Measurements from ENCODE around the gene MAP1LC3B. TPM values are rescaled to one million over a fixed set of nuclear protein-coding genes. Genes with fewer than 3 reads are reported as not detected.
A peak's percentile ranks its signal among the peaks of the same experiment; 100 is the strongest.

The MAP1LC3B gene
- total RNA-seq, 1 donor from 2014 or later = 125 TPM

DNA sequence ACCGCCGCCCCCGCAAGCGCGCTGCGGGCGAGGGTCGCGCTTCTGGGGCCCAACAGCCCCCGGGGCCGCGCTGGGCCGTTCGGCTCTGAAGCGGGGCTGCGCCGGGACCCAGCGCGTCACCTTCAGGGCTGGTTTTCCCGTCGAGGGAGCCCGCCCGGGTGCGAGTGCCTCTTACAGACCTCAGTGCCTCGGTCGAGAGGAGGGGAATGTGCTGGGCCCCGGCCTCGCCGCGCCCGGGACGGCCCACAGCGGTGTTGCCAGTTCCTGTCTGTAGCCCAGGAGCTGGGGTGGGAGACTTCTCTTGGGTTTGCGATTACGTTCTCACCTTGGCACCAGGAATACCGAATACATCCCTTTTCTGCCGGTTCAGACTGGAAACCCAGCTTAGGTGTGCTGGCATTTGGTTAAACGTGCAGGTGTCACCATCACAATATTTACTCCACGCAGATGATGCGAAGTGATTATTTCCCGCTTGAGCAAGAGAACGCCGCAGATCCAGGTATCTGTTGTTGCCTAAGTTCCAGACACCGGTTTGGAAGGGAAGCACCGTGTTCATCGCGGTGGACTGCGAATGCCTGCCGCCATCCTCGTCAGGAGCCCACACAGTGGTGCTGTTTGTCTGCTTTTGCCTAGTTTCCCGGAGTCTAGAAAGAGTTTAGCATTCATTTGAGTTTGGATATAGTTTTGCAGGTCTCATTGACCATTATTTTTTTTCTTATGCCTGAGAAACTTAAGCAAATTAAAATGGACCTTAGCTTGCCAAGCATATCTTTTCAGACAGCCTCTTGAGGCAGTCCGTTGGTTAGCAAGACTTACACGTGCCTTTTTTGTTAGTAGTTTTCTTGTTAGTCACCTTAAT, 914 bp downstream of the MAP1LC3B start:
- DNase-seq (ENCODE audit: missing footprints) (no peak), ATAC-seq (no peak)
- intact Hi-C loops (cut with DNase I) = loop anchor here (2.0 to 5.0 kb wide), 3 partner anchors 68 to 374 kb away; partner anchors contain the start of genes C16orf95 and KLHDC4

DNA sequence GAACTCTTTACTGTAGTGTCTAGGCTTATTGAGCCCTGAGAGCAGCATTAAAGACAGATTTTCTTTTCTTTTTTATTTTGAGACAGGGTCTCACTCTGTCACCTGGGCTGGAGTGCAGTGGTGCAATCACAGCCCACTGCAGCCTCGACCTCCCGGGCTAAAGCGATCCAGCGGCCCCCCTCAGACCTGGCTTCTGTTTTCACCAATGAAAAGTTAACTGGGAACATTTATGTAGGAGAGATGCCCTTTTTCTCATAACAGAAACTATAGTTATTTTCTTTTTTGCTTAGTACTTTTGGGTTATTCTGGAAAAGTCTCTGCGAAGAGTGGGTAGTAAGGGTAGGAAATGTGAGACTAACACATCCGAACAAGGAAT, 1.5 kb downstream of the MAP1LC3B start:
- ATAC-seq = no peak
- intact Hi-C loops (cut with DNase I) = loop anchor here (2.0 to 5.0 kb wide), 3 partner anchors 69 to 374 kb away; partner anchors contain the start of genes C16orf95 and KLHDC4
- DNase-seq (ENCODE audit: missing footprints) = no peak

DNA sequence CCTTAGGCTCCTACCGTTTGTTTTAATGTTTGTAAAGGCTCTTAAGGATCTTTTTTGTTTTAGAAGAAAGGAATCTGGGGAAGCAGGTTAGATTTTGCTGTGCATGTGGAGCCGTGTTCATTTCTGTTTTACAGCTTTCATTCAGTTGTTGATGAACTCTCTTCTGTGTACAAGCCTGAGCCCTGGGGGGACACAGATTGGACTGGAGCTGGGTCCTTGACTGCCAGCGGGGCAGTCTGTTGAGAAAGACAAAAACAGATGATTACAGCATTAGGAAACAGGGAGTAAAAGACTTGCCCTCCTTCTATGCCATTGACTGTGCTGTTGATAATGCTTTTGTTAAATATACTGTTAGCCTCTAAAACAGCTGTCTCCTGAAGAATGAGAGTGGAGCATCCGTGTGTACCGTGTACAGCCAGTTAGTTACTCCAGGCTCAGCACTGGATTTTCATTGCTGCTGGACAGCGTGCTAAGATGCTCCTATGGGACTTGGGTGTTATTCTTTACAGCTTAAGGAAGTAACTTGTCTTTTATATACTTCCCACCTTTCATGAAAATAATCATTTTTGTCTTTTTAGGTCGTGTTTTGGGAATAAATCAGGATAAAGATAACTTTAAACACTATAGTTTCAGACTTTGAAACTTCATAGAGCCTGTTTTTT, 3.2 kb downstream of the MAP1LC3B start:
- ATAC-seq (no peak), DNase-seq (ENCODE audit: missing footprints) (no peak)
- intact Hi-C loops (cut with DNase I) = no loop called here

DNA sequence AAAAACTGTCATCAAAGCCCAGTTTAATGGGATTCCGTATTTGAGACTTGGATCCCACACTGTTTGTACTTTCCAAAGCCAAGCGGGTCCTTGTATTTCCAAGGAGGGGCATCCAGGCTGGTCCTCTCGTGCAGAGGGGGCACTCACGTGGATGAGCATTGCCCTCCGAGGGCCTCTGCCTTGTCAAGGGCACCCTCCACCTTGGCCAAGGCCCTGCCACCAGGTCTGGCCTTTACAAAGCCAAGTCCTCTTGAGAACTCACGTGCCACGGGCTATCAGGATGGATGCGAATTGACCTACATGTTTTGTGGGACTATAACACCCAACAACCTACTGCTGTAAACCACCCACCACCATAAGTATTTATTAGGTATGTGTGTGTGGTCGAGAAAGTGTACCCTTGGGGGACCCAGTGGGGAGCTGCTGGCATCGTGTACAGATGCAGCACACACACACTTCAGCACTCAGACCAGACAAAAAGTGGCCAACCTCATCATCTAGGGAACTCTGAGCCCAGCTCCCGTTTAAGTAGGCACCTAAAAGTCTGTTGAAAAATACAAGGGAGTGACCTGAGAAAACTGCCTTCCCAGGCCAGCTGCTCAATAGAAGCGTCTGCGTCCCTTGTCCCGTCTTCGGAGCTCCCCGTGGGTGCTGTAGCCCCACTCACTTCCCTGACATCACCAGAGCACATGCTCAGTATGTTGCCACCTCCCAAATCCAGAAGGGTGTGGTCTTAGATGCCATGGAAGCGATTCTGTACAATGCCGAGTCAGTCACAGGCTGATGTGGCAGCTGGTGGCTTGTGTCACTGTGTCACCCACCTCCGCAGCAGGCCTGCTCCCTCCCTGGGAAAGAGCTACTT, 12.9 kb downstream of the MAP1LC3B start:
- intact Hi-C loops (cut with DNase I) = no loop called here
- DNase-seq (ENCODE audit: missing footprints) = no peak
- peak; percentile 27 for ATAC-seq

DNA sequence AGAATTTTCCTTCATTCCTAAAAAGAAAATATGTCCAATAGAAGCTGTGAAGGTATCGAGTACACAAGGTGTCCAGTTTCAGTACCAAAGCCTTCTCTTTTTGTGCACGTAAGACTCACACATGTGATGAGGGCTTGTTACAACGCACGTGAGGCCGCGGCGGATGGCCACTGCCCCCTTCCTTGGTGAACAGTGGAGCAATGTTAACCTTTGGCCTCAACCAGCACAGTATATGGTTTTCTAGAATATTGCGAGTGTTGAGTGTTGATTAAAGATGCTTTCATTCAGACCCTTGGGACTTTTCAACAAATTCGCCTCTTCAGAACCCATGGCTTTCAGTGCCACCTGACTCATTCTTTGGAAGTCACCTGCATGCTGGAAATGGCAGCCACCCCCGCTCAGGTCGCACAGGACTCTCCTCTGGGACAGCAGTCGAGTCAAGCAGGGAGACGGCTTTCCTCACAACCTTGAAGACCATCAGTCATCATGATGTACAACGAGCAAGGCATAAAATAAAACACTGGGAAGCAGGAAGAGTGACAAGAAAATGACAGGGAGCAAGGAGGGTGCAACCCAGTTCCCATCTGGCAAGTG, 14.5 kb downstream of the MAP1LC3B start:
- ATAC-seq (no peak), DNase-seq (ENCODE audit: missing footprints) (no peak)
- intact Hi-C loops (cut with DNase I) = no loop called here

DNA sequence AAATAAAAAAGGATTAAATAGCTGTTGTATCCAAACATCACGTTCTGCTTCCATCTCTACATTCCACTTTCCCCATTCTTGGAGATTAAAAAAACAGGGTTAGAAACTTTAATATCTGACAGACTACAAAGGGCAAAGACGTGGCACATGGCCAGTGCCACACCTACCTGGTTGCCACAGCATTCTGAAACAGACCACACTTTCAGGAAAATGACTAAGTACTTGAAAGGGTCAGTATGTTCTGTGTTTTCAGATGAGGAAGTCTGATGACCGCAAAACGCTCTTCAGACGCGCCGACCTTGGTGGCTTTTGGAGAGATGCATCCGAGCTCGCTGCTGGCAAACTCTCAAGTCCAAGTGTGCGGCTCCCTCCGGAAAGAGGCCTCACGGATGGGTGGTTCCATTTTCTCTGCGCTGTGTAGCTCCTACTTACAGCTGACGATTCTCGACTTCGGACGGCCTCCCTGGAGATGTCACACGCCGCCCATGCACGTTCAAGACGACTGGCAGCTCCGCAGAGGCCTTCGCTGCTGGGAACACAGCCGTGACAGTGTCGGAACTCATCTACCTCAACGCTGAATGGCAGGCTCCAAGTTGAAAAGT, 15.5 kb downstream of the MAP1LC3B start:
- DNase-seq (ENCODE audit: missing footprints) (no peak), ATAC-seq (peak; percentile 20)
- intact Hi-C loops (cut with DNase I) = no loop called here

DNA sequence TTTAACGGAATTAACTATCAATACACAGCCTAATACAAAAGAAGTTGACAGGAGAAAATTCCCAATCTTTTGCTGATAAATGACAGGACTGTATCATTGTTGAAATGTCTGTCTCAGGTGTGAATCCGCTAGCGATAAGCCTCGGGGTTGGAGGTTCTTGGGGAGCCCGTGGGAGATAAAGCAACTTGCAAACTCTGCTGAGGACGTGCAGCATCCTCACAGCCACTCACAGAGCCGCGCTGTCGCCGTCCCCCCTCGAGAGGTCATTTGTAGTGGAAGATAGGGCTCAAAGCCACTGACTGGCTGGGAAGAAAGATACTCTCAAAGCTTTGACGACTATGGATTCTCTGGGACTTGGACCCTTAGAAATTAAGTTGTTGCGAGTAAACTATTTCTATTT, 17.0 kb downstream of the MAP1LC3B start:
- no peak for DNase-seq (ENCODE audit: missing footprints)
- ATAC-seq = no peak
- intact Hi-C loops (cut with DNase I) = no loop called here

DNA sequence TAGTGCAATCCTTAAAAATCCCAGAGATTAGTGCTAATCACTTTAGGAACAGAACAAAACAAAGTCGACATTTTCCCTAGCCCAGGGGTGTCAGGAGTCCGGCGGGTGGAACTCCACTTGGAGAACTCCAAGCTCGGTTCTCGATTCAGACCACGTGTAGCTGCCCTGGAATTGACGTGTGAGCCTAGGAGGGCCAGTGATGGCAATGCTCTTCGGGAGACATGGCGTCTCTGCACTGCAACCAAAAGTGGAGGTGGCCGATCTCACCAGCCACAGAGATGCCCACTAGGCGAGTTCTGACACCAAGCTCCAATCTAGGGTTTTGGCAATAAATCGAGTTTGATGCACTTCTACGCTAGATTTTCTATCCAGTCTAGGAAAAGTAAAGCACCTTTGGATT, 17.6 kb downstream of the MAP1LC3B start:
- DNase-seq (ENCODE audit: missing footprints) (no peak), ATAC-seq (no peak)
- intact Hi-C loops (cut with DNase I) = no loop called here

DNA sequence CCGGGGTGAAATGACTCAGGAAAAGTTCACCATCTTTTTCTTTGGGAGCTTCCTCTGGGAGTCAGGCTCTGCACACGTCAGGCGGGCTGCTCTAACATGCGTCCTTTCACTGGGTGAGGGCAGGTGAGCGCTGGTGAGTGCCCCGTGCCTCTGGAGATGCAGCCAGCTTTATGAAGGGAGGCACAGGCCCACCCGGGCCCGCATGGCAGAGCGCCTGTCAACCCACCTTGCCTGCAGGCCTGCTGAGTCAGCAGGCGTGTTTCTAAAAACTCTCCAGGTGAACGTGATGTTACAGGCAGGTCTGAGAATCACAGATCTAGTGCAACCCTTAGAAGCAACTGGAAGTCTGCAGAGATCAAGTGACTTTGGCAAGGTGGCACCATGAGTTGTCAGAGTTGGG, 18.4 kb downstream of the MAP1LC3B start:
- ATAC-seq (no peak), DNase-seq (ENCODE audit: missing footprints) (no peak)
- intact Hi-C loops (cut with DNase I) = no loop called here

DNA sequence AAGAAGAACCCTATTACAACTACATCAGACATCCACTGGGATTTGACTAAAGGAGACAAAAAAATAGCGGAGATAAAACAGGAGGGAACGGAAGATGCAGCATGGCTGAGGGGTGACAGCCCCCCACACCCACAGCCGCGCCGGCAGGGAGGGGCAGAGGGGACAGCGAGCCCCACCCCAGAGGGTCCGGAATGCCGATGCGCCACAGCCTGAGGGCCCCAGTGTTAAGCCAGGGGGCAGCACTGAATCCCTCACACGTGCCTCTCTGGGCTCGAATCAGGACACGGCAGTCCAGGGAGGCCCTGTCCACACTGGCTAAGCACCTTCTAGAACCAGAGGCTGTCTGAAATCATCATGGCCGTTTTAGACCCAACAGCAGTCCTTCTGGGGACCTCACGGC, 18.8 kb downstream of the MAP1LC3B start:
- no peak for ATAC-seq
- intact Hi-C loops (cut with DNase I) = no loop called here
- DNase-seq (ENCODE audit: missing footprints) = no peak

DNA sequence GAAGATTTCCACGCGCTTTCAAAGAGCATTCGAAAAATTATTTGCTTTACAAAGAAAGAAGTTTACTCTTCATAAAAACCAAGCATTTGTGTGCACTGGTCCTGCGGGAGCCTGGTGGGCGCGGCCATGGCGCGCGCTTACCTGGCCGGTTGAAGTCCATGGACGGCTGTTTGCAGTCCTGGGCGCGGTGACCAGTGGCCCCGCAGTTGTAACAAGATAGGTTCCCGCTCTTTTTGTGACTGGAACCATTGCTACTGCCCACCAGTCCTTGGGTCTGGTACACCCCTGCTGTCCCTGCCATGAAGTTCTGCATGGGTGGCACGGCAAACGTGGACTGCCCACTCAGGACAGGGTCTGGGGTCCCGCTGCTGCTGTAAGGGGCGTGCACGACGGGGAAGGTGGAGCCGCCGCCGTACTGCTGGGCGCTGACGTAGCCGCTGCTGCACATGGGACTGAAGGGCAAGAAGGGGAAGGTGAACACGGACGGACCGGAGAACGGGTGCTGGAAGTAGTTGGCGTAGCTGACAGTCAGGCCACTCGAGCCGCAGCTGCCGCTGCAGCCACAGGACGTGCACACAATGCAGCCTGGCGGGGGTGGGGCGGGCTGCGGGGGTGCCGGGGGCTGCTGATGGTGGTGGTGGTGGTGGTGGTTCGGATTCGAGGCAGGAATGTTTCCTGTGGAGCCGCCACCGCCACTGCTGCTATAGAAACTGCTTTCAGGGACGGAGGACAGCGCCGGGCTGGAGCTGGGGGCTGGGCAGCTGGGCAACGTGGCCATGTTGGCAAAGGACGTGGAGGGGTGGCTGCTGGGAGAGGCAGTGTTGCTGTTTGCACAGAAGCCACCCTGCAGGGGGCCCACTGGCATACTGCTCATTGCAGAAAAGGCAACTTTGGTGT, 19.5 kb downstream of the MAP1LC3B start:
- no peak for ATAC-seq
- DNase-seq (ENCODE audit: missing footprints) = no peak
- intact Hi-C loops (cut with DNase I) = no loop called here

DNA sequence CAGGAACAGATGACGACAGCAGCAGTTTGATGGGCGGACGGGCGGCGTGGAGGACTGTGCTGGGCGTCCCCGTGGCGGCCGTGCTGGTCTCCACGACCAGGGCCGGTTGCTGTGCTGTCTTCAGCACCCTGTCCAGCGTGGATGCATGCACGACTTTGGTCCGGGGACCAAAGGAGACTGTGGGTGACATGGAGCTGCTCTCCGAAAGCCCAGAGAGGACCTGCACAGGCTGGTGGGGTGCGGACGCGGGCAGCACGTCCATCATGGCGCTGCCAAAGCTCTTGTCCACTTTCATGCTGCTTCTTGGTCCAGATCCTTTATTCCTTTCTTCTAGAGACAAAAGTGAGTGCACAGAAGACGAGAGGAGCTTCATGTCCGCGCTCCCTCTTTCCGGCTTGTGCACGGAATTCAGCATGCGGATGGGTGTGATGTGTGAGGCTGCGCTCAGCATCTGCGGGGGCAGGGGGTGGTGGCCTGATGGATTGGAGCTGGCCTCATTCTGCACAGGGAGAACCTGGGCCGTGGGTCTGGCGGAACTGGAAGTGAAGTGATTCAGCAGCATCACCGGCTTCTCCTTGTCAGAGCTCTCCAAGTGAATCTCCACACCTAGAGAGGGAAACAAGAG, 20.3 kb downstream of the MAP1LC3B start:
- intact Hi-C loops (cut with DNase I) = no loop called here
- DNase-seq (ENCODE audit: missing footprints) = no peak
- no peak for ATAC-seq

DNA sequence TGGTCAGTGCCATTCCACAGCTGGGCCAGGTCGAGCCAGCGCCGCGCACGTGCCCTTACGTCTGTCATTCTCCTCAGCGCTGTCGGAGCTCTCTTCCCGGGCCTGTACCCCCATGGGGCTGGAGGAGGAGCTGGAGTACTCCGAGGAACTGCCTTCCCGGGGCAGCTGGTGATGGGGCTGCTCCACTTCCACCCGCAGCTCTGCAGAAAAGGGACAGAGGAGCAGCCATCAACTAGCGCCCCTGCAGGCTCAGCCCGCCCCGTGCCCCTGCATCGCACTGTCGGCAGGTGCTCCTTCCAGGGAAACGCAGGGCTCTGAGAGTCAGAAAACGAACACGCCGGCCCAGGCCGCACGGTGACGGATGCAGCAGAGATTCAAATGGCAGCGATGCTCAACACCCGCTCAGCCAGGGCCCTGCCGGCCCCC, 20.9 kb downstream of the MAP1LC3B start:
- DNase-seq (ENCODE audit: missing footprints) = no peak
- no peak for ATAC-seq
- intact Hi-C loops (cut with DNase I) = no loop called here

DNA sequence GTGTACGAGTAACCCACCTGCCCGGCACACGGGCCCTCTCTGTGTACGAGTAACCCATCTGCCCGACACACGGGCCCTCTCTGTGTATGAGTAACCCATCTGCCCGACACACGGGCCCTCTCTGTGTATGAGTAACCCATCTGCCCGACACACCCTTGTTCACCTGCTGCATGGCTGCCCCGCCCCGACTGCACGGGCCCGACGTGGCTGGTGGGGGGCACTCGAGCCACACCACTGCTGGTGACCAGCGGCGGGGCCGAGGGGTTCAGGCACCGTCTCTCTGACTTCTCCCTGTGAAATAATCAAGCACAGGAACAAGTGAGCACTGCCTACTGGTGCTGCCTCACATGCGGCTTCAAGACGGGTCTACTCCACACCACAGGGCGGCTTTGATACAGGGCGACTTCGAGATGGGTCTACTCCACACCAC, 22.1 kb downstream of the MAP1LC3B start:
- no peak for ATAC-seq
- intact Hi-C loops (cut with DNase I) = no loop called here
- peak; percentile 20 for DNase-seq (ENCODE audit: missing footprints)

DNA sequence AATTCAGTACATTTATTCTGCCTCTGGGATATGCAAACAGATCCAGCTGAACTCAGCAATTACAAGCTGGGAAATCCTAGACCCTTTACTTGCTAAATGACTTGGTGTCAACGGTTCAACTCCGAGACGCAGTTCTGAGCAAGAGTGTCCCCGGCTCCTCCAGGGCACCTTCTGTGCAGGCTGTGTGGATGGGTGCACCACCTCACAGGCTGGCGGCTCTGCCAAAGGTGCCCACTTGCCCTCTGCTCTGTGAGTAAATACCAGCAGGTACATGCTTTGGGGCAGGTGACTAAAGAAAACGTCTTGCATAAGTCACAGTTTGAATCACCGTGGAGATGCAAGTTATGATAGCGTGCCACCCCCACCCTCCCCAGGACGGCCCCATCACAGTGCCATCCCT, 23.3 kb downstream of the MAP1LC3B start:
- DNase-seq (ENCODE audit: missing footprints) (peak; percentile 44), ATAC-seq (no peak)
- intact Hi-C loops (cut with DNase I) = loop anchor here (5.0 kb wide), 1 partner anchor 222 kb away; no protein-coding TSS in a partner anchor

DNA sequence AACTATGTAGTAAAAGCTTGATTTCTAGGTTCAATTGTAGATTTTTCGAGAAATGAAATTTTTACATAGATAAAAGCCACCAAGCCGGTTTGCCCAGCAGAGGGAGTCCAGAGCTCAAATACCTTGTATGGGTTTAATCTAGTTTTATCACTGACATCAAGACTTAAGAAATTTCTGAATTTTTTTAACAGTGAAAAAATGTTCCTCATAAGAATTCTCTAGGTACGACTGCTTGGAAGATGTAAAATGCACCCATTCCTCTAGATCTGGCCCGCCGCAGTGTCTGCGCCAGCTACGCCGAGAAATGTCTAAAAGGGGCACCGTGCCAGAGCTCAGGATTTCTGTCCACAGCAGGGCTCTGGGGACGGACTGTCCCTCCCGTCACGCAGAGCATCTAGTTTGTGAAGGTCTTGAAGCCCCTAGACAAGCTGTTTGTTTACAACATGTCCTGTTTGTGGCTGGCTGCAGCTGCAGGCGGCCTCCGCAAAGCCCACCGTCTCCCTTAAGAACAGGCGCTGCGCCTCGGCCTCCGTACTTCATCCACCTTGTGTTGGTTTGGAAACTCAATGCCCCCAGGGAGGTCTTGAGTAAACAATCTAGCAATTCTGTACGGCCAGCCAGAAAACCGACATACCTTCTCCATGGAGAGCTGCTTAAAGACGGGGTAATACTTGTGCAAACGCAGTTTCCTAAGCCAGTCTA, 24.8 kb downstream of the MAP1LC3B start:
- ATAC-seq (no peak), DNase-seq (ENCODE audit: missing footprints) (peak; percentile 68)
- intact Hi-C loops (cut with DNase I) = loop anchor here (5.0 kb wide), 1 partner anchor 220 kb away; no protein-coding TSS in a partner anchor
